CD4-positive, alpha-beta T cell treated with Interferon alpha-2 for 1 hour (primary cell): Measurements from ENCODE around the gene CNR2.
A peak's percentile ranks its signal among the peaks of the same experiment; 100 is the strongest.
"Not testable (repeated sequence)": the region's sequence is repeated elsewhere in the genome, so short reads cannot be mapped to it uniquely, and the experiment has no call there.

Experiments
- DNase-seq, 2 donors: peaks; one replicate each; pipeline ENCODE4 v3.0.0-alpha.2; 2020 to 2022

The CNR2 gene

GRCh38 chr1:23827717-23828116 is 85.4 kb downstream of the CNR2 start:
- DNase-seq: no peak

GRCh38 chr1:23826590-23826989 is 86.6 kb downstream of the CNR2 start:
- not testable (repeated sequence) for DNase-seq

GRCh38 chr1:23825762-23826522 is 87.2 kb downstream of the CNR2 start:
- DNase-seq: peak in 1 of 2 donors; percentile 29

DNA sequence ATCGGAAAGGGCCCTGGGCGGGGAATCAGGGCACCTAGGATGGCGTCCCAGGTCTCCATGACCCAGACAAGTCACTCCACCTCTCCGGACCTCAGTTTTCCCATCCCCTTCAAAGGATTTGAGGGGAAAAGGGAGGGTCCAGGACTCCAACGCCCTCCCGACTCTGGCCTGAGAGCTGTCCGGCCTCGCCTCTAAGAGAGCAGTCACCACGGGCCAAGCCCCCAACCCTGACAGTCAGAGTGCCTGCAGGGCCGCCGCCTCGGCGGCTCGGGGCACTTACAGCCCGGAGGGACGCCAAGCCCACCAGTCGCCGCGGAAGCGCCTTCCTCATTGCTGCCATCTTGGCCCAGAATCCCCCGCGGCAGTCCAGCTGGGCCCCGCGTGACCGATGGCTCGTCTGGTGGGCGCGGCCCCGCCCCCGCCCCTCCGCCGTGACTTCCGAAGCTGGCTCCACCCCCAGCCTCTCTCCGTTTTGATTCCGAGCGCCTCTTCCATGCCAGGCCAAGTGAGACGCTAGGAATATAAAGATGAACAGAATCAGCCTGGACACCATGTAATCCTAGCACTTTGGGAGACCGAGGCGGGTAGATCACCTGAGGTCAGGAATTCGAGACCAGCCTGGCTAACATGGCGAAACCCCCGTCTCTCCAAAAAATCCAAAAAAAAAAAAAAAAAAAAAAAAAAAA is 87.9 kb downstream of the CNR2 start, which contains the start of gene HMGCL:
HMGCL (minus strand) TSS at position 354 of the 686 bp plus-strand sequence; CDS start at position 340, 14 bp downstream.
- DNase-seq: peak; percentile 86 to 89

- DNase-seq: no peak
Observed at GRCh38 chr1:23824711-23825075, 88.5 kb downstream of the CNR2 start.

DNA sequence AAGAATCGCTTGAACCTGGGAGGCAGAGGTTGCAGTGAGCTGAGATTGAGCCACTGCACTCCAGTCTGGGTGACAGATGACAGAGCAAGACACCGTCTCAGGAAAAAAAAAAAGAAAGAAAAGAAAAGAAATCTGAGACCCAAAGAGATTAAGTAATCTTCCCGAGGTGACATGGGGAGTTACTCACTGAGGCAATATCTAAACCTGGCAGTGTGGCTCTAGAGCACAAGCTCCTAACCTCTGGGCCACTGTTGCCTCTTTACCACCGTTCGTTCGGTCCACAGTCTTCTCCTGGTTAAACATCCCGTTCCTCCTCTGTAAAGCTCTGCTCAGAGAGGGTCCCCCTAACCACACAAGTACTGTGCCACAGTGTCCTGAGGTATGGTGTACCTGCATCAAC is 89.4 kb downstream of the CNR2 start:
- no peak for DNase-seq
